GM19467 (cell line): ENCODE measurements around the gene MED29.

Source experiments
- ATAC-seq: cut with Tn5 transposase; IDR thresholded peaks from one replicate; pipeline ENCODE4 v1.9.1; 2021; ENCODE audit warnings: mild to moderate bottlenecking, moderate library complexity; ENCODE audit not compliant: unreplicated experiment

MED29 gene

DNA sequence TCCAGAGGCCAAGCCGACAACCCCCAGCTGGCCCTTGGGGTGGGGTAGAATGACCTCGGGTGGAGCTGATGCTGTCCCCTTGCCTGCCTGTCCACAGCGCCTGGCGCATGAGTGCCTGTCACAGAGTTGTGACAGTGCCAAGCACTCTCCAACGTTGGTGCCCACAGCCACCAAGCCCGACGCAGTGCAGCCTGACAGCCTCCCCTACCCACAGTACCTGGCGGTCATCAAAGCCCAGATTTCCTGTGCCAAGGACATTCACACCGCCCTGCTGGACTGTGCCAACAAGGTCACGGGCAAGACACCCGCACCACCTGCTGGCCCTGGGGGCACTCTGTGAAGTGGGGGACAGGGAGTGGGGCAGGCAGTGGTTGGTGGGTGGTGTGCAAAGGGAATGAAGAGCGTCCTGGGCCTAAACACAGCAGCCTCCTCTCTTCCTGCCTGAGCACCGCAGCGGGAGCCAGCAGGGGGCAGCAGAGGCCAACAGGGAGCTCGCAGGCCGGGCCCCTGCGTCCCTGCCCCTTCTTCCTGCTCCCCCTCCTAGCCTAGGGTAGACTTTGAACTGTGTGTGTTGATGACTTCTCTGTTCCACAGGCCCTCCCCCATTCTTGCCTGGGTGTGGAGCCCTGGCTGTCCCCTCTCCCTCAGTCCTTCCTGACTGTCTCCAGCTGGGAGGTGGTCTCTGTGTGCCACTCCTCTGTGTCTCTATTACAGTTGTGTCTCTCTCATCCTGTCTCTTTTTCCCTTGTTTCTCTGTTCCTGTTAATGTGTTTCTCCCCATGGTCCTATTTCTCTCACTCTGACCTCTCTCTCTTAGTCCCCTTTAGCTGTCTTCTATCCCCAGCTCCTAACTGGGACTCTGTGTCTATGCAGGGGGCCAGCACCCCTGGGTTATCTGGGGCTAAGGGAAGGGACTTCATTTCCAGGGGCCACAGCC, 6.5 kb downstream of the MED29 start:
- no peak for ATAC-seq

DNA sequence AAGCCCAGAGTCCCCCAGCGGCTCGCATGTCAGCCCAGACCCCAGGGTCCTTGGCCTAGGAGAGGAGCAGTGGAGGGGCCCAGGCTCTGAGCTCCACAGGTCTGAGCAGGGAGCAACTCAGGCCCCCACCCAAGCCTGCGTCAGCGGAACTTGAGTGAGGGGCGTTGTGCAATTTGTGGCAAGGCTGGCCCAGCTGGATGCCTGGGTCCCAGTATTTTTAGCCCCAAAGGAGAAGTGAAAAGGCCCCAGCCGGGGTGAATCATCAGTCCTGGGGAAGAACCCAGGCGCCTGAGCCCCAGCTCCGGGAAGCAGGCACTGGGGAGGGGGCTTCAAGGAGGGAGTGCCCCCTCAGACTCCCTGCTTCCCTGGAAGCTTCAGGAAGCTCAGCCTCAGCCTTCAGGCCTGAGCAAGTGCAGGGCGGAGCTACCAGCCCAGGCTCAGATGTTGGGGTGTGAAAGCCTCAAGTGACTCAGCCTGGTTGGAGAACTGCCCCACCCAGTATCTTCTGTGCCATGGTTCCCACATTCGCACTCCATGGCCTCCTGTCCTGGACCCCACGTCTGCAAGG, 7.2 kb downstream of the MED29 start:
- no peak for ATAC-seq

DNA sequence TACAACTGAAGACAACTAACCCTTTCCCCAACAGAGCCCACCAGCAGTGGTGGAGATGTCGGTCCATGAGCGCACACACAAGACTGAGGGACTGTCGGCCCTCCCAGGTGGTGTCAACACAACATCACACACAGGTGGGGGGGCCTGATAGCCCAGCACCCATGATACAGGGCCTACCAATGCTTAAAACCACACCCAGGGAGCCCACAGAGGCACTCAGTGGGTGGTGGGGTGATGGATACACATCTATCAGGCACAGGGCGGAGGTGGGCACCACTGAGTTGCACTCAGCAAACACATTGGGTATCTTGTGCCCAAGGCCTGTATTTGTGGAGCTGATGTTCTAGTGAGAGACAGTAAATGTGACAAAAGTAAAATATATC, 8.5 kb downstream of the MED29 start:
- no peak for ATAC-seq

DNA sequence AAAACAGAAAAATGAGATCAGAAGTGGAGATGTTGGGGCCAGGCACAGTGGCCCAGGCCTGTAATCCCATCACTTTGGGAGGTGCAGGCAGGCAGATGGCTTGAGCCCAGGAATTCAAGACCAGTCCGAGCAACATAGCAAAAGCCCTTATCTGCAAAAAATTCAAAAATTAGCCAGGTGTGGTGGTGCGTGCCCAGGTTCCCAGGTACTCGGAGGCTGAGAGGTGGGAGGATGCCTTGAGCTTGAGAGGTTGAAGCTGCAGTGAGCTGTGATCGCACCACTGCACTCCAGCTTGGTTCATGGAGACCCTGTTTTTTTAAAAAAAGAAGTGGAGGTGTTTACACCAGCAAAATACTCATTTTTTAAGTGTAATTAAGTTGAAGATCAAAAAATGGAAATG, 8.9 kb downstream of the MED29 start:
- ATAC-seq = no peak

DNA sequence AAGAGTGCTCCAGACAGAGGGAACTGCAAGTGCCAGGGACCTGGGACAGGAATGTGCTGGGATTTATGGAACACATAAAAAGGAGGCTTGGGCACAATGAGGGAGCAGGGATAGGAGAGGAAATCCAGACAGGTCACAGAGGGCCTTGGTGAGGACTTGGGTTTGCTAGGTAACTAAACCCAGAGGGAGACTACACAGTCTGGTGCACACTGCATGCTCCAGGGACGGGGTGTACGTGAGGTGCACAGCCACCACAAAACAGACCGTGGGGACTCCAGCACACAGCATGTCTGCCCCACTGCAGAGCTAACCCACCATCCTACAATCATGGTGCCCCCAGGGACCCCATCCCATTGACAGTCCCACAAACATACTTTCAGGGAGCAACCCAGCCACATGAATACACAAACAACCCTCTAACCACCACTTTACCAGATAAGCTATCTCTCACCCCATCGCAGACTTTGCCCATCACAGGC, 9.9 kb downstream of the MED29 start:
- no peak for ATAC-seq

DNA sequence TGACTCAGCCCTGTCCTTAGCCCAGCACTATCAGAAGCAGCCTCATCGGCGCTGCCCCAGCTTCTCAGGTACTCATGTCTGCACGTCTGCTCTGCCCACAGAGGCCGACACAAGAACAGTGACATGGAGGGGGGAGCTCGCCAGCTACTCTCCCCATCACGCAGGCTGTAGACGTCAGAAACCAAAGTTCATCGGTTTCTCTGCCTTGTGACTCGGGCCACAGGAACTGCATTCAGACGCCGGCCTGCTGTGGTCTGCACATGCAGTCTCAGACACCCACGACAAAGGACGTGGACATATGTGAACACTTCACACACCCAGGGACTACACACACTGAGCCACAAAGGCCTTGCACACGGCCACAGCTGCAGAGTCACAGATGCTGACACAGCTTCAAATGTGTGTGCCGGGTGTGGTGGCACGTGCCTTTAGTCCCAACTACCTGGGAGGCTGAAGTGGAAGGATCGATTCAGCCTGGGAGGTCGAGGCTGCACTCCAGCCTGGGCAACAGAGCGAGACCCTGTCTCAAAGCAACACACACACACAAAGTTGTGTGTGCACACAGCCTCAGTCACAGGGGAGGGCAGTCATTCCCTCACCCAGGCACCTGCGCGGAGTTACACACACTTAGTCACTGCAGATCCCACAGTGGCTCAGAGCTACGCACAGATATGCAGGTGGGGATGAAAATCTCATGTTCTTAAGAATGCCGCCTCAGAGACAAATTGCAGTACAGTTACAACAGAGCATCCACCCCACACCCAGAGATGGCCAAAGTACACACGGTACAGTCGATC, 10.6 kb downstream of the MED29 start:
- no peak for ATAC-seq

DNA sequence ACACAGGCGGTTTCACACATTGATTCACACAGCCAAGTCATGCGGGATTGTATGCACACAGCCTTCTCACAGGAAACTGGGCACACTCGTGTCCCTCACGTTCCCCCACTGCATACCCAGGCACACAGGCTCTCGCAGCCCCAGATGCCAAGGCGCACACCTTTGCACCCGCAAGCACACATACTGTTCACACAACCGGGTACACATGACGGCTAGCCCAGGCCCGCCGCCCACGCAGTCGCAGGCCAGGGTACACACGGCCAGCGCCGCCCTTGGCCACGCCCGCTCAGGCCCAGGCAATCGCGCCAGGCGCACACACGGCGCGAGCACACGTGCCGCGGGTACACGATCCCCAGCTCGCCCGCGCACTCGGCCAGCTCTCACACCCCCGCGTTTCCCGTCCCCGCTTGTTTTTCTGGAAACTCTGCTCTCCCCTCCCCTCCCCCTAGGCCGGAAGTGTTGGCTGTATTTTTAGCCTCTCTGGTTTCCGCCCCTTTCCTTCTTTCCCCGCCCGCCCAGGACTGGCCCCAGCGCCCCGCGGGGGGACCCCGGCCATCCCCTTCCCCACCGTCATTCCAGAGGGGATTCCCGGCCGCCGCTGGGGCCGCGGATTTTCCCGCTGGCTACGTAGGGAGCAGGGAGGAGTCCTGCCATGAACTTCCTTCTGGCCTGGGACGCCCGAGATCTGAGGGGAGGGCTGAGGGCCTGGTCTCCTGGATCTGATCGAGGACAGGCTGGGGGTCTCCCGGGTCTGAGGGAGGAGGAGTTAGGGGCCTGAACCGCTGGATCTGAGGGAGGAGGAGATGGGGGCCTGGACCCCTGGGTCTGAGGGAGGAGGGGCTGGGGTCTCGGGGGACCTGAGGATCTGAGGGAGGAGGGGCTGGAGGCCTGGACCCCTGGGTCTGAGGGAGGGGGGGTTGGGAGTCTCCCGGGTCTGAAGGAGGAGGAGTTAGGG, 11.4 kb downstream of the MED29 start:
- ATAC-seq = peak; percentile 24

DNA sequence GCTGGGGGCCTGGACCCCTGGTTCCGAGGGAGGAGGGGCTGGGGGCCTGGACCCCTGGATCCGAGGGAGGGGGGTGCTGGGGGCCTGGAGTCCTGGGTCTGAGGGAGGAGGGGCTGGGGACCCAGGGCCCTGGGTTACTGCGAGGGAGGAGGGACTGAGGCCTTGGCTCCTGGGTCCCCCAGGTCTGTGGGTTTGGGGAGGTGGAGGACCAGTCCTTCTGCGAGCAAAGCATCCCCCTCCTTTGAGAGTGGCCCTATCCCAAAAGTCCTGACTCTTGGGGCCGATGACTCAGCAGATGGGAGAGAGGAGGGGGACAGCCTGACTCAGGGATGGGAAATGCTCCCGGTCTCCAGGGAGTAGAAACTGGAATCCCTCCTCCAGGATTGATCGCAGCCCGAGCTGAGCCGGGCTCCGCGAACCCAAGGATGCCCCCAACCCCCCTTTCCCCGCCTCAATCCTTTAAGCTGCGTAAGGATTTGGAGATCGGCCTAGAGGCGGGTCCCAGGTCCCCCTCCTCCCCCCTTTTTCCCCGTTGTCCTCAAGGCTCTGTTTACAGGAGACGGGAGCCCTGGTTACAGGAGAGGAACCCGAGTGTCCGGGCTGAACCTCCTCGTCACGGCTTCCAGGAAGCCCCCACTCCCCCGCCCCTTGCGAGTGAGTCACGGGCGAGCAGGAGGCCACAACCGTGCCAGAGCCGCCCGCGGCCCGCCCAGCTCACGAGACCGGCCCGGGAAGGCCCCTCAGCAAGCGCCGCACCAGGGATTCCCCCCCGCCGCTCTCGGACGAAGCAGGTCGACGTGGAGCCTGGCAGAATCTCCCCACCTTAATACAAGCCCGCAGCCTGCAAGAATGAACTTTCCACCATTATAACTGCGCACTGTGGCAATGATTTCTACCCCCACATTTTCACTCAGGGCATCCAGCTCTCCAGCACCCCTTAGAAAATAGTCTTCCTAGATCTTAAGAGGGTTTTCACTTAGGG, 12.4 kb downstream of the MED29 start:
- peak; percentile 25 for ATAC-seq

DNA sequence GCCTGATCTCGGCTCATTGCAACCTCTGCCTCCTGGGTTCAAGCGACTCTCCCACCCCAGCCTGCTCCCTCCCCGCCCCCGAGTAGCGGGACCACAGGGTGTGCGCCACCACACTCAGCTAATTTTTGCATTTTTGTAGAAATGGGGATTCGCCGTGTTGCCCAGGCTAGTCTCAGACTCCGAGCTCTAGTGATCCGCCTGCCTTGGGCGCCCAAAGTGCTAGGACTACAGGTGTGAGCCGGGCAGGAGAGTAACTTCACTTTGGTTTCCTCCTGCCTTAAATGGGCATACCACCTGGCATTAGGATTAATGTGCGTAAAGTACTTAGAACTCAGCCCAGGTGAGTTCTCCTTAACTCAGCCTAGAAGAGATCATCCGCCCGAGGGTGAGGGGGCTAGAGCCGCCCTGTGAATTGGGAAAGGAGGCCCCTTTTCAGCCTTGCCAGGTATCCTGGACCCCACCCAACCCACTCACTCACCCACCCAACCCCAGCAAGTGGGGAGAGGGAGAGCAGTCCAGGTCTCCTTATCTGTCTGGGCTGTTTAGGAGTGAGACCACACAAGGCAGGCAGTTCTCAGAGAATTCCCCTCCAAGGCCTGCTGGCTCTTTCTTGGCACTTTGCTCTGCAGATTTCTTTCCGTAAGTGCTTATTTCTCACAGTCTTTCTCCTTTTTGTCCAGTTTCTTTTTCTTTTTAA, 14.2 kb downstream of the MED29 start:
- no peak for ATAC-seq

DNA sequence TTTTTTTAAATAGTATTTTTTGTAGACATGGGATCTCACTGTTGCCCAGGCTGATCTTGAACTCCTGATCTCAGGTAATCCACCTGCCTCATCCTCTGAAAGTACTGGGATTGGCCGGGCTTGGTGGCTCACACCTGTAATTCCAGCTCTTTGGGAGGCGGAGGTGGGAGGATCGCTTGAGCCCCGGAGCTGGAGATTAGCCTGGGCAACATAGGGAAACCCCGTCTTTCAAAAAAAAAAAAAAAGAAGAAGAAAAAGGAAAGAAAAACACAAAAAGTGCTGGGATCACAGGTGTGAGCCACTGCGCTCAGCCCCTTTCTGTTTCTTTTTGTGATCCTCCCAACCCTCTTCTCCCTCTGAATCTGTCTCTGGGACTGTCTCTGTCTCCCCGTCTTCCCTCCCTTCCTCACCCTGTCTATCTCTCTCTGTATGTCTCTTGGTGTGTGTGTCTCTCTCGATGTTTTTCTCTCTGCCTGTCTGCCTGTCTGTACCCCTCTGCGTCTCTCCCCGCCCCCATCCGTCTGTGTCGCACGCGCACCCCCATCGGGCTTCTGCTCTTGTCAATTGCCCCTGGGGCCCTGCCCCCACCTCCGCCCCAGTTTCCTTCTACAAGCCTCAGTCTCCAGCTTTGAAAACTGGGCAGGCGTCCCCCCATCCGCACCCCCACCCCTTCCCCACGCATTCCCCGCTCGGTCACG, 14.9 kb downstream of the MED29 start:
- no peak for ATAC-seq

DNA sequence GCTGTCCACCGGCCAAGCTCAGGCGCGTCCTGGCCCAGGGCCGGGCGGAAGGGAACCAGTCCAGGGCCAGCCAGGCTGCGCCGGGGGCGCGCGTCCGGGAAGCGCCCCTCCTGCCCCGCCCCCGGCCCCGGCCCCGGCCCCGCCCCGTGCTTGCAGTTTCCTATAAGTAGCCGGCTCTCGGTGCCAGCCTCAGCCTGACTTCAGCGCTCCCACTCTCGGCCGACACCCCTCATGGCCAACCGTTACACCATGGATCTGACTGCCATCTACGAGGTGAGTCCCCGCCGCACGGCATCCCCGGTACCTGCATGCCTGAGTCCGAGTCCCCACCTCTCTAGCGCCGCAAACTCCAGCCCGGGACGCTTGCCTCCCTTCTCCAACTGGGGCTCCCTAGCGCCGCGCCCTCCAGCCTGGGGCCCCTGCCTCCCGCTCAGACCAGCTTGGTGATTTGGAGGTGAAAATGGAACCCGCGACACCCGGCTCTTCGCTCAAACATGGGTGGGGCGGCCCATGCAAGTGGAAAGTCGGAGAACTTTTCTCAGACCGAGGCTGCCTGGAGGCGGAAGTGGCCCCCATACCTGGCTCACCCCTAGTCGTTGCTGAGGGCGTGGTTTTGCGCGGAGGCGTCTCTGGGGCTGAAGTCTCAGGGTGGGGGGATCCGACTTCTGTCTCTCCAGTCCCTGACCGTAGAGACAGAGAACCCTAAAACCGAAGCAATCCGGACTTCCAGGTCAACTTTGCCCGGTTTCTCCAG, 15.7 kb downstream of the MED29 start, which contains the start of gene ZFP36:
Gene ZFP36, plus strand, starts transcription at position 192 of the 754 bp plus-strand sequence. Its CDS starts 58 bp downstream, at position 250.
- ATAC-seq = no peak

DNA sequence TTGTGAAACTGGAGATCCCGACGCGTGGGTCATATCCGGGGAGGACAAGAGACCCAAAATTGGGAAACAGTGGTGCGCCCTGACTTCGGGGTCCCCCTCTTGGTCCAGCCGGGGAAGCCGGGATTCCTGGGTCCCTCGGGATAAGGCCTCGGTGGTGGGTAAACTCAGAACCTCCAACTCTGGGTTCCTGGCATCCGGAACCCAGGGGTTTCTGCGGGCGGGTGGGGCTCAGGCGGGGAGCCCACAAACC, 16.2 kb downstream of the MED29 start:
- no peak for ATAC-seq

DNA sequence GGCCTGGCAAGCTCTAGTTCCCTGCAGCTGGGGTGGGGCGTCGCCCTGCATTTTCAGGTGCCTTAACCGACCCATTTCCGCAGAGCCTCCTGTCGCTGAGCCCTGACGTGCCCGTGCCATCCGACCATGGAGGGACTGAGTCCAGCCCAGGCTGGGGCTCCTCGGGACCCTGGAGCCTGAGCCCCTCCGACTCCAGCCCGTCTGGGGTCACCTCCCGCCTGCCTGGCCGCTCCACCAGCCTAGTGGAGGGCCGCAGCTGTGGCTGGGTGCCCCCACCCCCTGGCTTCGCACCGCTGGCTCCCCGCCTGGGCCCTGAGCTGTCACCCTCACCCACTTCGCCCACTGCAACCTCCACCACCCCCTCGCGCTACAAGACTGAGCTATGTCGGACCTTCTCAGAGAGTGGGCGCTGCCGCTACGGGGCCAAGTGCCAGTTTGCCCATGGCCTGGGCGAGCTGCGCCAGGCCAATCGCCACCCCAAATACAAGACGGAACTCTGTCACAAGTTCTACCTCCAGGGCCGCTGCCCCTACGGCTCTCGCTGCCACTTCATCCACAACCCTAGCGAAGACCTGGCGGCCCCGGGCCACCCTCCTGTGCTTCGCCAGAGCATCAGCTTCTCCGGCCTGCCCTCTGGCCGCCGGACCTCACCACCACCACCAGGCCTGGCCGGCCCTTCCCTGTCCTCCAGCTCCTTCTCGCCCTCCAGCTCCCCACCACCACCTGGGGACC, 16.6 kb downstream of the MED29 start:
- no peak for ATAC-seq

DNA sequence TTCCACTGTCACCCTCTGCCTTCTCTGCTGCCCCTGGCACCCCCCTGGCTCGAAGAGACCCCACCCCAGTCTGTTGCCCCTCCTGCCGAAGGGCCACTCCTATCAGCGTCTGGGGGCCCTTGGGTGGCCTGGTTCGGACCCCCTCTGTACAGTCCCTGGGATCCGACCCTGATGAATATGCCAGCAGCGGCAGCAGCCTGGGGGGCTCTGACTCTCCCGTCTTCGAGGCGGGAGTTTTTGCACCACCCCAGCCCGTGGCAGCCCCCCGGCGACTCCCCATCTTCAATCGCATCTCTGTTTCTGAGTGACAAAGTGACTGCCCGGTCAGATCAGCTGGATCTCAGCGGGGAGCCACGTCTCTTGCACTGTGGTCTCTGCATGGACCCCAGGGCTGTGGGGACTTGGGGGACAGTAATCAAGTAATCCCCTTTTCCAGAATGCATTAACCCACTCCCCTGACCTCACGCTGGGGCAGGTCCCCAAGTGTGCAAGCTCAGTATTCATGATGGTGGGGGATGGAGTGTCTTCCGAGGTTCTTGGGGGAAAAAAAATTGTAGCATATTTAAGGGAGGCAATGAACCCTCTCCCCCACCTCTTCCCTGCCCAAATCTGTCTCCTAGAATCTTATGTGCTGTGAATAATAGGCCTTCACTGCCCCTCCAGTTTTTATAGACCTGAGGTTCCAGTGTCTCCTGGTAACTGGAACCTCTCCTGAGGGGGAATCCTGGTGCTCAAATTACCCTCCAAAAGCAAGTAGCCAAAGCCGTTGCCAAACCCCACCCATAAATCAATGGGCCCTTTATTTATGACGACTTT, 17.4 kb downstream of the MED29 start:
- no peak for ATAC-seq

DNA sequence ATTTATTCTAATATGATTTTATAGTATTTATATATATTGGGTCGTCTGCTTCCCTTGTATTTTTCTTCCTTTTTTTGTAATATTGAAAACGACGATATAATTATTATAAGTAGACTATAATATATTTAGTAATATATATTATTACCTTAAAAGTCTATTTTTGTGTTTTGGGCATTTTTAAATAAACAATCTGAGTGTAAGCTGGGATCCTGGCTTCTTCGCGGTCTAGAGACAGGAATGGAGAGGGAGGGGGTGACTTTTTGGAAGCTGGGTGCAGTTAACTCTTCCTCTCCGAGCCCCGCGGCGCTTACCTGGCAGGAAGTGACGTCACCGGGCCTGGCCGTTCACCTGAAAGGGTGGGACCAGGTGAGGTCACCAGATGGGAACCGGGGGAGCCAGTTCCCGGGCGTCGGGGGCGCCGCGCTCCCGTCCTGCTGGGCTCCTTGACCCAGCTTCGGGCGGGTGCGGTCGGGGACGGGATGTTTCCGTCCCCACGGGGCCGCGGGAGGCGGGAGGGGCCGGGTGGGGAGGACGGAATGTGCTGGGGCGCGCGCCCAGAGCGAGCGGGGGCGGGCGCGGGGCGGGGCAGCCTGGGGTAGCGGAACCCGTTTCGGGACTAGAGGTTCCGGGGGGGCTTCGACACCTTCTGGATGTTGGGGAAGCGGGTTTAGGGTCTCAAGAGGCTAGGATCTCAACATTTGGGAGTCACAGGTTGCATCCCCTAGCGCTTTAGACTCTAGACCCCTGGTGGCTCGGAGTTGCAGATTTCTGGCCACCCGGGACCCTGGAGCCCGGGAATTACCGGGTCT, 18.2 kb downstream of the MED29 start:
- ATAC-seq = no peak
